H54 (cell line): ENCODE data around the gene NXPE1.

Experiments
- DNase-seq: peaks from one replicate; pipeline ENCODE4 v3.0.0; 2011; ENCODE audit warnings: low spot score, mixed read lengths; ENCODE audit not compliant: insufficient read length
- FAIRE-seq: peaks from 3 replicates; lab custom pipeline; 2011; peaks lifted over from hg19 to GRCh38; lab: Jason Lieb, UNC
- POLR2A ChIP-seq: IDR thresholded peaks from 2 replicates; pipeline ENCODE4 v1.6.1; 2011; ENCODE audit warnings: low read depth, mild to moderate bottlenecking, low read length

NXPE1 gene

DNA sequence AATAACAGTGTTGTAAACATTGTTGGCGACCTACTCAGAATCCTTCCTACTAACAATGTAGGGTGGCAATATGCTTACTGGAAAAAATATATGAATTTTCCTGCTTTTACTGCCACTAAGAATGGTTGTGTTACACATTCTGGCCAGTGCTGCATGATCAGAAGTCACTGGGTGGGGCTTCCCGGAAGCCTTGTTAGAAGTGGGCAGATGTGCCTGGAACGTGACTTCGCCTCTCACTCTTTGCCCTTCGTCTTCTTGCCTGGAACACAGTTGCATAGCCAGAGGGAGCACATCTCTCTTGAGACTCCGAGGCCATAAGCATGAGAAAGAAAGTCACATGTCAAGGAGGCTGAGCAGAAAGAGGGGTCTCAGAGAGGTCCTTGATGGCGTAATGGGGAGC is 48.6 kb downstream of the NXPE1 start:
- DNase-seq, result no peak
- FAIRE-seq, result no peak
- no peak for TF ChIP-seq POLR2A

DNA sequence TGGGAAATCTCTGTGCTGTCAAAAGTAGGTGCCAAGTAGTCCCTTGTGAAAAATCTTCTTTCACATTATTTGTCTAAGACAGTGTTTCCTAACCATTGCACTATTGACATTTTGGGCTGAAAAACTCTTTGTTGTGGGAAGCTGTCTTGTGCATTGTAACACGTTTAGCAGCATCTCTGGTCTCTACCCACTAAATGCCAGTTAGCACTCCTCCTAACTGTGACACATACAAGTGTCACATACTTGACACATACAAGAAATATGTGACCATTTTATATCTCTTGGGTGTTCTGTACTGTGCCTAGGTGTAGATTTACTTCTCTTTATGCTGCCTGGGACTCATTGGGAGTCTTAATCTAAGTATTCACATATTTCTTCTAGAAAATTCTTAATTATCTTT is 57.8 kb downstream of the NXPE1 start:
- FAIRE-seq, result no peak
- TF ChIP-seq POLR2A, result no peak
- DNase-seq, result no peak

DNA sequence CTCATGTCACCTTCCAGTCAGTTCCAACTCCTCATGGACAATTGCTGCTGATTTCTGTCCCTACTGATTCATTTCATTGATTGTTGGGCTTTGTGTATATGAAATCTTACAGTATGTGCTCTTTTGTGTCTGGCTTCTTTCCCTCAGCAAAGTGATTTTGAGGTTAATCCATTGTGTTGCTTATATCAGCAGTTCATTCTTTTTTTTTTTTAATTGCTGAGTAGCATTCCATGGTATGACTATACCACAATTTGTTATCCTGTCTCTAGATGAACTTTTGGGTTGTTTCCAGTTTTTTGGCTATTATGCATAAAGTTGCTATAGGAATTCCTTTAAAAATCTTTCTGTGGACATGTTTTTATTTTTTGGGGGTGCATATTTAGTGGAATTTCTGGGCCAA is 59.9 kb downstream of the NXPE1 start:
- no peak for DNase-seq
- no peak for TF ChIP-seq POLR2A
- no peak for FAIRE-seq

DNA sequence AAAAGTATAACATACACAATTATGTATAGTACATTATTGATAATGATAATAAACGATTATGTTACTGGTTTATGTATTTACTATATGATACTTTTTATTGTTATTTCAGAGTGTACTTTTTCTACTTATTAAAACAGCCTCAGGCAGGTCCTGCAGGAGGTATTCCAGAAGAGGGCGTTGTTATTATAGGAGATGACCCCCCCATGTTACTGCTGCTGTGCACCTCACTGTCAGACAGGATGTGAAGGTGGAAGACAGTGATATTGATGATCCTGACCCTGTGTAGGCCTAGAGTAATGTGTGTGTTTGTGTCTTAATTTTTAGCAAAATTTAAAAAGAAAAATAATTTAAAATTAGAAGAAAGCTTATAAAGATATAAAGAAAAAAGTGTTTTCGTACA is 62.8 kb downstream of the NXPE1 start:
- no peak for TF ChIP-seq POLR2A
- no peak for FAIRE-seq
- no peak for DNase-seq

DNA sequence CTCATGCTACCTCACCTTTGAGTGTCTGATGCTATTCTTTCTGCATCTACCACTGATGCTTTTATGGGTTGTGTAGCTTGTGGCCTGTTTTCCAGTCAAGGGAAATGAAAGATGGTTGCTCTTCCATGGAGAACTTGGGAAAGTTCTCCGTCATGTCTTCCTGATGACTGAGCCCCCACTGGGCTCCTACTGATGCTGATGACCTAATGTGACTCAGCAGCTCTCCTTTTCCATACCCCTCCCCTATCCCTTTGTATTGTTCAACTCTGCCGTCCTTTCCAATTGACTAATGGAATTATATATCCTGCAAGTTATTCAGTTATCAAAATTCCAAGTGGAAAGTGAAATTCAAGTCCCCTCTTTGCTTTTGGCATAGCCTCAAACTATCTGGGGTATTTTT is 75.8 kb downstream of the NXPE1 start:
- no peak for TF ChIP-seq POLR2A
- FAIRE-seq, result no peak
- no peak for DNase-seq

DNA sequence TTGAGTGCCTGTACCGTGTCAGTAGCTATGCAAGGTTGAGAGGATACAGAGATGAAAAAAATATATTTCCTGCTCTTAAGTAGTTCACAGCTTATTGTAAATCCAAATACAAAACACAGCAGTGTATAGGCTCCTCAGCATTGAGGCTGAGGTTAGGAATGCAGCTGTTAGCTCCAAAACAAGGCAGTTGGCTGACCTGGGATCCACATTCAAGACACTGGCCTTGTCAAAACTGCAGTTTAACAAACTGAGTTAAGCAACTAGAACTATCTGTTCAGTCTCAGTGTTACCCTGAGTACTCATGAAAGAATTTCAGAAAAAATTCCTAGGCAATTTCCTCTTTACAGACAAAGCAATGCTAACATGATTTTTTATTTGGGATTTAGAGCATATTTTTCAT is 77.6 kb downstream of the NXPE1 start:
- FAIRE-seq, result no peak
- no peak for DNase-seq
- TF ChIP-seq POLR2A, result no peak

DNA sequence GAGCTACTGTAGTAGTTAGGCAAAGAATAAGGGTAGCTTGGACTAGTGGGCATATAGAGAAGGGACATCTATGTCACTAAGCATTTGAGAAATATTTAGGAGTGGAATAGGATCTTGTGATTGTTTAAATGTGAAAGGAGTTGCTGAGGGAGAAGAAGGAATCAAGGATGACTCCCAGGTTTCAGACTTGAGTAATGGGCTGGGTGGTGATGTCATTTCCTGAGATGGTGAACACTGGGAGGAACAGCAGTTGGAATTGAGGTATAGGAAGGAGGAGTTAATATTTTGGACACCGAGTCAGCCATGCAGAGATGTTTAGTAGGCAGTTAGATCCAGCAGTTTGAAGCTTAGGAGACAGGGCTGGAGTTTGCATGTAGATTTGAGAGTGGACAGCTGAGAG is 80.3 kb downstream of the NXPE1 start:
- no peak for FAIRE-seq
- no peak for TF ChIP-seq POLR2A
- DNase-seq, result no peak

GRCh38 chr11:114478768-114479167 is 80.9 kb downstream of the NXPE1 start:
- DNase-seq (no peak), FAIRE-seq (no peak)
- no peak for TF ChIP-seq POLR2A

DNA sequence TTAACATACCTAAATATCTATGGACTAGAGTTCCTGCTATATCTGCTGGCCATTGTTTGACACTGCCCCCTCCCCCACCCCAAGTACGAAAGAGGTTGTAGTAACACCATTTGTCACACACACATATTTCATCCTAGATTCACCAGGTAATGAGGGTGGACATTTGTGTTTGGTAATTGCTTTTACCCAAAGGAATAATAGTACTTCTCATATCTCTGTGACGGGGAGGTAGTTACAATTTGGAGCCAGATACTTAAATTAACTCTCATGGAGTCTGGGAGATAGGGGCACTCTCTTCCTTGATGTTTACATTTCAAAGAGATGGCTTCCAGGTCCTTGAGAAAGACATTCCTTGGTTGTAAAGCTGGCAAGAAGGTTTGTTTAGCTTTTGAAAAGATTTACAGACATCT is 81.7 kb downstream of the NXPE1 start:
- TF ChIP-seq POLR2A, result no peak
- no peak for FAIRE-seq
- DNase-seq, result no peak

DNA sequence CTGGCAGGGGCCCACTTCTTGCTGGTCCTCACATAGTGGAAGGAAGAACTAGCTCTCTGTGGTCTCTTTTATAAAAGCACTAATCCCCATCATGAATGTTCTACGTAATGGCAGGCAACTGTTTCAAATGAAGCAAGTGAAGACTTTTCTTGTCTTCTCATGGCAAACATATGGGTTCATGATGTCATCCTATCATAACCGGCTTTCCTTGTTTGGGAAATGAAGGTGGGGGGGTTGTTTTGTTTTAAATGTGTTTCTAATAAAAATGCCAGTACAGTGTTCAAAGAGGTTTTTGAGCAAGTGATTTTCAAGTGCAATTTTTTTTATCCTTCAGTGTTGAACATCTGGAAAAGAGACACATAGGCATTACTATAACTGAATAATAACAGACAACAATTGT is 87.0 kb downstream of the NXPE1 start:
- TF ChIP-seq POLR2A, result no peak
- FAIRE-seq (no peak), DNase-seq (no peak)
